Karpas-422 (cell line): ENCODE results near the gene SYNGR2. TPM values are rescaled to one million over a fixed set of nuclear protein-coding genes. Genes with fewer than 3 reads are reported as not detected.
A peak's percentile ranks its signal among the peaks of the same experiment; 100 is the strongest.

Experiments used
- DNase-seq: peaks from one replicate; pipeline ENCODE4 v3.0.0-alpha.2; 2015
- H2AFZ ChIP-seq: fragments of 200-600 bp; sonication (generic); 2 replicates; pipeline ENCODE4 v1.6.1; 2014; ENCODE audit warnings: antibody characterized with exemption, low read length, mixed read lengths
- H3K27ac ChIP-seq: fragments of 200-600 bp; sonication (generic); 2 replicates; pipeline ENCODE4 v1.5.1; 2014; ENCODE audit warnings: mild to moderate bottlenecking, low read length, moderate library complexity
- H3K27me3 ChIP-seq: fragments of 200-600 bp; sonication (generic); 2 replicates; pipeline ENCODE4 v1.6.1; 2014; ENCODE audit warnings: low read length, mixed read lengths
- H3K36me3 ChIP-seq: fragments of 200-600 bp; sonication (generic); 2 replicates; pipeline ENCODE4 v1.6.1; 2014; ENCODE audit warnings: low read length, mixed read lengths; ENCODE audit not compliant: insufficient read depth
- H3K4me1 ChIP-seq: fragments of 200-600 bp; sonication (generic); 2 replicates; pipeline ENCODE4 v1.6.1; 2014; ENCODE audit warnings: mild to moderate bottlenecking, low read length, mixed read lengths
- H3K4me2 ChIP-seq: fragments of 200-600 bp; sonication (generic); 2 replicates; pipeline ENCODE4 v1.6.1; 2014; ENCODE audit warnings: low read length, low read depth, mild to moderate bottlenecking; ENCODE audit not compliant: poor library complexity, severe bottlenecking
- H3K4me3 ChIP-seq: fragments of 200-600 bp; sonication (generic); 2 replicates; pipeline ENCODE4 v1.5.1; 2014; ENCODE audit warnings: mild to moderate bottlenecking, antibody characterized with exemption, low read length, mixed read lengths
- H3K79me2 ChIP-seq: fragments of 200-600 bp; sonication (generic); 2 replicates; pipeline ENCODE4 v1.6.1; 2014; ENCODE audit warnings: mild to moderate bottlenecking, low read length, mixed read lengths
- H3K9ac ChIP-seq: fragments of 200-600 bp; sonication (generic); 2 replicates; pipeline ENCODE4 v1.6.0; 2014; ENCODE audit warnings: low read length
- H3K9me2 ChIP-seq: fragments of 200-600 bp; sonication (generic), shearing (Covaris generic); replicated peaks from 2 replicates; pipeline ENCODE4 v1.6.0; 2014; ENCODE audit warnings: mild to moderate bottlenecking, low read length, moderate library complexity; ENCODE audit not compliant: insufficient read depth
- H3K9me3 ChIP-seq: fragments of 300-700, 200-600 bp; sonication (generic); 2 replicates; pipeline ENCODE4 v1.6.1; 2014; ENCODE audit warnings: low read length, mixed read lengths
- H4K20me1 ChIP-seq: fragments of 200-600 bp; sonication (generic); 2 replicates; pipeline ENCODE4 v1.6.1; 2014; ENCODE audit warnings: mild to moderate bottlenecking, antibody characterized with exemption, low read length, low read depth; ENCODE audit not compliant: insufficient read depth
- total RNA-seq: library from RNA; depleted of rRNA; stranded (reverse); fragments of >200 nt; shearing (Covaris generic); gene quantifications from 2 replicates; pipeline ENCODE4 v1.2.3, GENCODE V29; 2014; ENCODE audit warnings: low replicate concordance

Gene SYNGR2
- total RNA-seq, 1 experiment from 2014 or later, result 31.9 TPM

DNA sequence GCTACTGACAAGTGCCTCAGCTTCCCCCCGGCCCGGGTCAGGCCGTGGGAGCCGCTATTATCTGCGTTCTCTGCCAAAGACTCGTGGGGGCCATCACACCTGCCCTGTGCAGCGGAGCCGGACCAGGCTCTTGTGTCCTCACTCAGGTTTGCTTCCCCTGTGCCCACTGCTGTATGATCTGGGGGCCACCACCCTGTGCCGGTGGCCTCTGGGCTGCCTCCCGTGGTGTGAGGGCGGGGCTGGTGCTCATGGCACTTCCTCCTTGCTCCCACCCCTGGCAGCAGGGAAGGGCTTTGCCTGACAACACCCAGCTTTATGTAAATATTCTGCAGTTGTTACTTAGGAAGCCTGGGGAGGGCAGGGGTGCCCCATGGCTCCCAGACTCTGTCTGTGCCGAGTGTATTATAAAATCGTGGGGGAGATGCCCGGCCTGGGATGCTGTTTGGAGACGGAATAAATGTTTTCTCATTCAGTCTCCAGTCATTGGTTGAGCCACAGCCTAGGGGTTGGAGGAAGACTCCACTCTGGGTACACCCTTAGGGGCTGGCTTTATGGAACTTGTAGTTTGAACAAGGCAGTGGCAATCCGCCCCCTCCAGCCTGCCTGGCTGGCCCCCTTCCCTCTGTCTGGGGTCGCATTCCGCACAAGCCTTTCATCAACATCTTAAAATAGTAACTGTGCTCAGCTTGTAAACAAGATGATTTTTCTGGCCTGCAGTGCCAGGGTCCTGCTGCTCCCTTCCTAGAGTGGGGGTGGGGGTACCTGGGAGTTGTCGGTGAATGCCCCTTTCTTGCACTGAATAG is 4.1 kb downstream of the SYNGR2 start:
- Histone ChIP-seq H4K20me1 (peaks cover 17% of the 10 kb centered on the region), H3K9ac (peak overlapping the region; percentile 31), H3K9me2 (no peaks in the 10 kb centered on the region), H3K27ac (no peak overlapping the region), H3K36me3 (no peaks in the 10 kb centered on the region; the same call in 1 of the 2 replicates), H3K27me3 (peaks cover 3% of the 10 kb centered on the region; the same call in 1 of the 2 replicates), H3K4me3 (peak overlapping the region; percentile 4; the same call in 1 of the 2 replicates), H3K4me2 (peak overlapping the region; percentile 53), H2AFZ (no peak overlapping the region), H3K4me1 (peaks cover 51% of the 10 kb centered on the region), H3K79me2 (no peaks in the 10 kb centered on the region), H3K9me3 (no peaks in the 10 kb centered on the region)
- peak; percentile 71 for DNase-seq

GRCh38 chr17:78173097-78173715 is 4.8 kb downstream of the SYNGR2 start:
- H3K9me3 ChIP-seq, result no peaks in the 10 kb centered on the region
- H3K79me2 ChIP-seq, result no peaks in the 10 kb centered on the region
- no peaks in the 10 kb centered on the region for H3K9me2 ChIP-seq
- no peak overlapping the region for H3K27ac ChIP-seq
- H3K9ac ChIP-seq, result peak overlapping the region; percentile 31; the same call in 1 of the 2 replicates
- H3K4me2 ChIP-seq, result peak overlapping the region; percentile 53
- H2AFZ ChIP-seq, result no peak overlapping the region
- H3K4me3 ChIP-seq, result no peak overlapping the region
- H3K27me3 ChIP-seq, result peaks cover 3% of the 10 kb centered on the region; the same call in 1 of the 2 replicates
- no peak for DNase-seq
- peaks cover 47% of the 10 kb centered on the region for H3K4me1 ChIP-seq
- peaks cover 17% of the 10 kb centered on the region for H4K20me1 ChIP-seq
- H3K36me3 ChIP-seq, result no peaks in the 10 kb centered on the region; the same call in 1 of the 2 replicates

DNA sequence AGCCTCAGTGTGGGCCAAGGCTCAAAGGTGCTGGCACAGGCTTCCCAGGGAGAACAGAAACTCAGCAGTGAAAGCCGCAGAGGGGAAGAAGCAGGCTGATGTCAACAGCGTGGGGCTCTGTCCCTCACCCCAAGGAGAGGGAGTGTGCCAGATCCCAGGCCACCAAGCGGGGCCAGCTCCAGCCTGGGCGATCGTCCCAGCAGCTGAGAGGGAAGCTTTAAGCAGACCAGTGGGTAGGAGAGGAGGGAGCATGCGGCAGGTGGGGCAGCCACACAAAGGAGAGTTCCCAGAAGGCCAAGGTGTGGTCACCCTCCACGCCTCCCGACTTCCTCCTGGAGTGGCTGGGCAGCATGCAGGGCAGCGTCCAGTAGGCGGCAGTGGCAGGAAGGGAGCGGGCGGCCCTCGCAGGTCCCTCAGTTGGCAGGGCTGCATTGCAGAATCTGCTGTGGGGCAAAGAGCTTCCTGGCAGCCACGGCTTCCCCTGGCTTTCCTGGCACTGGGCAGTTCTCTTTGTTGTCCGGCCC is 6.0 kb downstream of the SYNGR2 start:
- Histone ChIP-seq H3K36me3 (no peaks in the 10 kb centered on the region; the same call in 1 of the 2 replicates), H2AFZ (no peak overlapping the region), H3K9me2 (no peaks in the 10 kb centered on the region), H3K4me1 (peaks cover 39% of the 10 kb centered on the region), H3K27ac (no peak overlapping the region), H4K20me1 (peaks cover 10% of the 10 kb centered on the region), H3K4me3 (no peak overlapping the region), H3K79me2 (no peaks in the 10 kb centered on the region), H3K9ac (no peak overlapping the region), H3K27me3 (no peaks in the 10 kb centered on the region; the same call in 1 of the 2 replicates), H3K4me2 (no peak overlapping the region), H3K9me3 (no peaks in the 10 kb centered on the region)
- DNase-seq, result no peak

DNA sequence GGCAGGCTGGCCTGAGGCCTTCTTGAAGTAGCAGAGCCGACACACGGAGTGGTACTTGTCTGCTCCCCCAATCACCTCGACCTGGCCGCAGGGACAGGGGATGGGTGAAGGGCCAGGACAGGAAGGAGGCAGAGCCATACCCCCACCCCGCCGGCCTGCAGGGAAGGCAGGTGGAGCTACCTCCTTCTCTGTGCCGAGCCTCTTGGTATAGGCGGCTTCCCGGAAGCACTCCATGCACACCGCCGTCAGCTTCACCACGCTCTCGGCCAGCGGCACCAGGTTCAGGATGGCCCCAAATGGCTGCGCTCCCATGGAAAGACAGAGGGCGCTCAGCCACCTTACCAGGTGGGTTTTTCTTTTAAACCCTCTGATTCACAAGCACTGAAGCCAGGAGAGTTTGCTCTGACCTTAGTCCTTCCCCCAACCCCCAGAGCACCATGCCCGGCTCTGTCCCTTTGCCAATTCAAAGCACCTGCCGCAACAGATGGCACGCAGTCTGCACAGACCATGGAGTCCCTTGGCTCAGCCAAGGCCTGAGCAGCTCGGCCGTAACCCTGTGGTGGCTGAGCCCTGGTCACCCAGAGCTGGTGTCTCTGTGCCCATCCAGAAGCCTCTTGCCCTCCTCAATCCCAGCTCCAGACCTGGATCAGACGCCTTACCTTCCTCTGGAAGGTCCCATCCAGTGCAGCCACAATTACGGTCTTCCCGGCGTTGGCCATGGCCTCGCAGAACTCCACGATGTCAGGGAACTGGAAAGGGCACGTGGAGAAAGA is 6.7 kb downstream of the SYNGR2 start:
- H3K4me3 ChIP-seq, result no peak overlapping the region
- no peak for DNase-seq
- no peak overlapping the region for H2AFZ ChIP-seq
- no peak overlapping the region for H3K27ac ChIP-seq
- no peak overlapping the region for H3K4me2 ChIP-seq
- H3K79me2 ChIP-seq, result no peaks in the 10 kb centered on the region
- H3K9me3 ChIP-seq, result no peaks in the 10 kb centered on the region
- H3K9ac ChIP-seq, result no peak overlapping the region
- H3K4me1 ChIP-seq, result peaks cover 34% of the 10 kb centered on the region
- H3K27me3 ChIP-seq, result no peaks in the 10 kb centered on the region
- H4K20me1 ChIP-seq, result peaks cover 4% of the 10 kb centered on the region
- H3K9me2 ChIP-seq, result no peaks in the 10 kb centered on the region
- H3K36me3 ChIP-seq, result no peaks in the 10 kb centered on the region; the same call in 1 of the 2 replicates

DNA sequence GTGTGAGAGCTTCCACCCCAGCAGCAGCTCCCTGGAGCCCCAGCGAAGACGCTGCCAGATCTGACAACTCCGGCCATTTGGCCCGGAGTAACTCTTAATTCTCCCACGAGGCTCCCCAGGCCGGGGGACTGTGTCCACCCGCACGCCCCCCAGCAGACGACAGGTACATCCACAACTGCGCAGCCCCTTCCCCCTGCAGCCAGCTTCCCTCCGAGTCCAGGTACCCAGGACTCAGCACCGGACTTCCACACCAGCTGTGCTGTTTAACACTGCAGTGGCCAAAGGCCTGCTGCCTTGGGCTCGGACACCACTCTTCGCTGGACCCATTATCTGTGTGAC is 7.2 kb downstream of the SYNGR2 start:
- DNase-seq, result no peak

GRCh38 chr17:78176548-78177025 is 8.2 kb downstream of the SYNGR2 start:
- H4K20me1 ChIP-seq, result peaks cover 3% of the 10 kb centered on the region; the same call in 1 of the 2 replicates
- H2AFZ ChIP-seq, result no peak overlapping the region
- H3K9ac ChIP-seq, result no peak overlapping the region
- no peak overlapping the region for H3K4me3 ChIP-seq
- no peak overlapping the region for H3K4me2 ChIP-seq
- no peak overlapping the region for H3K27ac ChIP-seq
- H3K4me1 ChIP-seq, result peaks cover 34% of the 10 kb centered on the region
- H3K79me2 ChIP-seq, result no peaks in the 10 kb centered on the region
- H3K9me2 ChIP-seq, result no peaks in the 10 kb centered on the region
- H3K9me3 ChIP-seq, result no peaks in the 10 kb centered on the region
- H3K36me3 ChIP-seq, result no peaks in the 10 kb centered on the region; the same call in 1 of the 2 replicates
- H3K27me3 ChIP-seq, result no peaks in the 10 kb centered on the region
- peak; percentile 91 for DNase-seq

More for the DNA sequence above, 7.2 kb downstream of the SYNGR2 start:
- no peaks in the 10 kb centered on the region for H3K27me3 ChIP-seq
- no peak overlapping the region for H3K27ac ChIP-seq
- H3K36me3 ChIP-seq, result no peaks in the 10 kb centered on the region; the same call in 1 of the 2 replicates
- no peak overlapping the region for H3K4me3 ChIP-seq
- H3K4me2 ChIP-seq, result no peak overlapping the region
- H3K9me3 ChIP-seq, result no peaks in the 10 kb centered on the region
- no peak overlapping the region for H2AFZ ChIP-seq
- no peaks in the 10 kb centered on the region for H3K9me2 ChIP-seq
- H3K79me2 ChIP-seq, result no peaks in the 10 kb centered on the region
- peaks cover 34% of the 10 kb centered on the region for H3K4me1 ChIP-seq
- H4K20me1 ChIP-seq, result peaks cover 3% of the 10 kb centered on the region
- H3K9ac ChIP-seq, result no peak overlapping the region

DNA sequence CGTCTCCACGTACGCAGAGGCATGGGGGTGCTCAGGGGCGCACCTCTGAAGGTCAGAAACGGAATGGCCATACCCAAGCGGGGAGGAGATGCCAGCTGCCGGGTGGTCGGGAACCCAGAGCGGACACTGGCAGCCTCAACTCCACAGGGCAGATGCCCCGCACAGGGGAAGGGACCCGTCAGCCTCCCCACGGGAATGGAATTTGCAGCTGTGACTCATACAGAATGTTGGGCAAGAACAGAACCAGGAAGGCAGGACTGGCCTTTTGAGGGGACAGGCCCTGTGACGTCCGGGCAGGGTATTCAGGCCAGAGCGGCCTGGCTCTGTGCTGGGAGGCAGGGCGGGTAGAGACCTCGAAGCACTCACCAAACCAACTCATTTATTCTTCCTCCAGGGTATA is 11.0 kb downstream of the SYNGR2 start:
- no peaks in the 10 kb centered on the region for H3K9me2 ChIP-seq
- no peaks in the 10 kb centered on the region for H3K79me2 ChIP-seq
- H3K4me2 ChIP-seq, result no peak overlapping the region
- no peak overlapping the region for H3K27ac ChIP-seq
- peaks cover 8% of the 10 kb centered on the region for H3K4me1 ChIP-seq
- H3K4me3 ChIP-seq, result no peak overlapping the region
- H3K27me3 ChIP-seq, result no peaks in the 10 kb centered on the region
- H2AFZ ChIP-seq, result no peak overlapping the region
- H3K9me3 ChIP-seq, result no peaks in the 10 kb centered on the region
- peaks cover 3% of the 10 kb centered on the region; the same call in 1 of the 2 replicates for H4K20me1 ChIP-seq
- H3K9ac ChIP-seq, result no peak overlapping the region
- no peak for DNase-seq
- H3K36me3 ChIP-seq, result no peaks in the 10 kb centered on the region; the same call in 1 of the 2 replicates
